Renal cortex interstitium (tissue), 11 donors: ENCODE data around the gene TTI1. TPM values are rescaled to one million over a fixed set of nuclear protein-coding genes. Genes with fewer than 3 reads are reported as not detected.

Experiments used
- DNase-seq, 11 donors: peaks; one replicate each; pipeline ENCODE4 v3.0.0-alpha.2; 2013; ENCODE audit warnings: low read depth in 9 of 11, low spot score in 4 of 11; ENCODE audit errors: extremely low read depth in 1 of 11
- polyA plus RNA-seq, 3 donors: library from polyadenylated mRNA; unstranded; fragments of 120-200 nt; gene quantifications; one replicate each; pipeline ENCODE4 v1.2.1, GENCODE V29; 2013; ENCODE audit not compliant: insufficient read length in 3 of 3

The TTI1 gene
- polyA plus RNA-seq, 3 donors: 29.5 to 32.1 (median 30.4) TPM

DNA sequence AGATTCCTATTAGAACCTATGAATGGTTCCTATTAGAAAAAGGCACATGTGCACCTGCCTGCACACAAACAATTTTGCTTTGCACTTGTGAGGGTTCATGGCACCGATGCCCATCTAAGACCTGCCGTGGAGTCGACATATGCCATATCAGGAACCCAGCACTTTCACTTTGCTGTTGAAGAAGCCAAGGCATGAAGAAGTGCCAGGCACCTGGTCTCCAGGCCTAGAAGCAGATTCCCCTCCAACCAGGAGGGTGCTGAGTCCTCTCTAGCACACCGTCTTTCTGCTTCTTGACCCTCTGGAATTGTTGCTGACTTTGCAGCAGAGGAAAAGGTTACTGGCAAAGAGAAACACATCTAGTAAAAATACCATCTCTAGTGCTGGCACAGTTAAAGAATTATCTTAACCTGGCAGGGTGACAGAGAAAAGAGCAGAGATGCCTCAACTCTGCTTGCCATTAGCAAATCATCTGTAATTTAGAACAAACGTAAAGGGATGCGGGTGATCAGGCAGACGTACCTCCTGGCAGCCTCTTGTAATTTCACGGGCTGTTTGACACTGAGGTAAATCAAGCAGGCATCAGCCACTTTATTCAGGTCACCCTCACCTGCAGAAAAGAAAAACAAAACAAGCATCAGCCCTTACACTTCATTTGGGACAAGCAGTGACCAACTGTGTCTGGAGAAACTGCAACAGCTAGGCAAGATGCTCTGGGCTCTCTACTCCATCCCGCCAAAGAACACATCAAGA lies 37.2 kb downstream of the TTI1 start:
- no peak for DNase-seq

GRCh38 chr20:37994512-37994911 lies 38.7 kb downstream of the TTI1 start:
- no peak for DNase-seq

DNA sequence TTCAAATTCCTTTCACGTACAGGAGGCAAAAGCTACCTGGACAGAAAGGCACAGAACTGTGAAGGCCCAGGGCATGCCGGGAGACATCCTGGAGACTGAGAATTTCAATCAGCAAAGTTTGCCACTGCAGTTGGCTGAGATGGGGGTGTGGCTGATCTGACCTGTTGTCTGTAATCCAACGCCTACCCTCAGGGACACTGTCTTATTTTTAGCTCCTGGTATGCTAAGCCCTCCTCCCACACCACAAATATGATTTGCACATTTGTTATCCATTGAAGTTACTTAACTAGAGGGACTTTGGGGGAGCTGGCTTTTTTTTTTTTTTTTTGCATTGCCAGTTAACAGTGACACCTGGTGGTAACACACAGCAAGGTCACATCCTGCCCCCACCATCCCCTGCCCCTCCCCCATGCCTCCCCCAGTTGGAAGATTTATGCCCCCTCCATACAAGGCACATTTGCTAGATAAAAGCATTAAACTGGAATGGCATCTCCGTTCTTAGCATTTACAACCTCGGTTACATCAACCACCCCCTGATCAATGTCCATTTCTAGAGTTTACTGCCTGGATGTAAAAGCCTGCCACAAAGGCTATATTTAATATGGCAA lies 40.4 kb downstream of the TTI1 start:
- DNase-seq: peak in 2 of 11 donors; percentile 7 to 13

DNA sequence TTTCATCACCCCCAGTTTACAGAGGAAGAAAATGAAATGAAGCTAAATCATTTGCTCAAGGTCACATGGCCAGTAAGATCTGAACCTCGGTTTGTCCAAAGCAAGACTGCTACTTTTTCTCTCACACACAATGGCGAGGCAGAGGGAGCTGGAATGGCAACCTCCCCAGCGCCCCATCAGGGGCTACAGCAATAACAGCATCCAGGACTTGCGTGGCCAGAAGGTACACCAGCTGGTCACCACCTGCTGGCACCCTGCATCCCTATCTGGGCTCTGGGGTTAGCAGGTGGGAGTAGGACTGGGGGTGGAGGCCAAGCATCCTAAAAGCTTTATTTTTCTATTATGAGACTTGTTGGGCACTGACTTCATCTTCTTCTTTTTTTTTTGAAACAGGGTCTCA lies 41.3 kb downstream of the TTI1 start:
- no peak for DNase-seq

- no peak for DNase-seq
Measured at GRCh38 chr20:37991157-37991866, 41.9 kb downstream of the TTI1 start.

GRCh38 chr20:37990571-37991151 lies 42.6 kb downstream of the TTI1 start:
- no peak for DNase-seq

- DNase-seq: no peak
Measured at GRCh38 chr20:37989601-37990295, 43.5 kb downstream of the TTI1 start.

DNA sequence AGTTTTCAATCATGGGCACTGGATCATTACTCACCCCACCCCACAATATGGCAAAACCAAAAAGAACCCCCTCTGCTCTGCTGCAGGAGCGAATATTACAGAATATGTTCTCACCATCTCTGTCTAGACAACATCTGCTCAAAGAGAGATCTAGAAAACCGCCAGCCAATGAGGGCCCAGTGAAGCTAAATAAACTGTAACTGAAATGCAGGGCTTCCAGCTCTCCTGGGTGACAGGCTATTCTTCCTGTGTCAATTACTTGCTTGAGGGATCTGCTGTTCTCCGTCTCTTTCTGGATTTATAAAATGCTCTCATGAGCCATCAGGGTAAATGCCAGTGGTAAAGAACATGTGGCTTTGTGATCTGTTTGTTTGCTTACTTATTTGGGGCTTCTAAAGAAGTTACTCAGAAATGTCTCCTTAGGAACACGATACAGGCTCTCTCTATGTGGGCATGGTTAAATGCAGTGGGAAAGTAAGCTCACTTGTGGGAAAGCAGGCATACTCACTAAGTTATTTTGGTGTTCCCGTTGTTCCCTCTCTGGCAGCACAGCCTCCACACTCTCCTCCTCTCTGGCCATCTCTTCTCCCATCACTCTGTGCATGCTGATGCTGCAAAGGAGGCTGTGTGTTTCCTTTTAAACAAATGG lies 44.8 kb downstream of the TTI1 start:
- no peak for DNase-seq

DNA sequence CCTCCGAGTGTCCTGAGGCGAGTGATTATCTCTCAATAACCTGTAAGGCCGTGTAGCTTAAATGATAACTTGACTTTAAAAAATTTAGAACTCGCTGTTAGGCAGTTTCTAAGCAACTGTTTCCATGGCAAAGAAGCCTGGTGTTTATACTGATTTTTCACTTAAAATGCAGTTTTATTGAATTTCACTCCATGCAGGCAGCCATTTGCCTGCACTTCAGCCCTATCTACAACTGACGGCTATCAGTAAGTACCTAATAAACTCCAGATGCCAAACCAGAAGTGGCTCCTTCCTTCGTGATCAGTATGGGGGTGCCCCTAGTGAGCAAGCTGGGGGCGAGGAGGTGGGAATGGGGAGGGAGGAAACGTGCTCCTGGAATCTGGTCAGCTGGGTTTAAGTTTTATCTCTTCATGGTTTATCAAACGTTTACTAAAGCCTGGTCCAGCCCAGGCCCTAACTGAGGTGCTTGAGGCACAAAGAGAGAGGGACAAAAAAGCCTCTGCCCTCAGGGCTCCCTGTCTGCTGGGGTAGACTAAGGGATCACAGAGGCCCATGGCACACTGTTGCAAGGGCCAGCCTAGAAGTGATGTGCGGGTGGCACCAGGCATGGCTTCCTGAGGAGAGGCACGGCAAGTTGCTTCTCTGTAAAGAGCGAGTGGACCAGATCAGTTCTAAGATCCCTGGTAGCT lies 45.5 kb downstream of the TTI1 start:
- no peak for DNase-seq

DNA sequence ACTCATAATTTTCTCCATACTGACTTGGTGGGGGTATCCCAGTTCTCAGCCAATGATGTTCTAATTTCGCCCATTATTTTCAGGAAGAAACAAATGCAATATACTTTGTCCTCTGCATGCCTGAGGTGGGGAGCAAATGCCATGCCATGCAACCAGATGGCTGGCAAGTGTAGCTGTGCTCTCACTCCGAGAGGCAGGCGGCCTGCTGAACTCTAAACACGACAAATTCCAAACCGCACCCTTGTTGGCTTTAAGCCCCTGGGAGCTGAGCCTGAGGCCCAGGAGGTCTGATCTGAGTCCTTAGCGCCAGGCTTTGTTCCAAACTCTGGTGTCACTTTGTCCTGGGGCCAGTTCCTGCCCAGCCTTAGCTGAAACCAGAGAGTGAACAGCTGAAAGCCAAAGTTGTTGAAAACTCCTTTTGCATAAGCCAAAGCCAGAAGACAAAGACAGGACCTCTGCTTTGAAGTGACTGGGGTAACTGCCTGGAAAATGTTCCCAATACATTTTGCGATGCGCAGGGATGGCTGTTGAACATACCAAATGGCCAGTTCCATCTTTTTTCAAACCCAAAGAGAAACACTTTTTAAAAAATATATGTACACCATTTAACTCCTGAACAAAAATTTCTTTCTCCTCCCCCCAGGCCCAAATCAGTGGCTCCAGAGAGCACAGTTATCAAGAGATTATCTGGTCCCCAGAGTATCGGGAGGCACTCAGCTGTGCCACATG lies 46.2 kb downstream of the TTI1 start:
- DNase-seq: no peak

GRCh38 chr20:37986044-37986858 lies 47.0 kb downstream of the TTI1 start:
- no peak for DNase-seq

GRCh38 chr20:37984018-37984785 lies 49.1 kb downstream of the TTI1 start:
- DNase-seq: no peak

DNA sequence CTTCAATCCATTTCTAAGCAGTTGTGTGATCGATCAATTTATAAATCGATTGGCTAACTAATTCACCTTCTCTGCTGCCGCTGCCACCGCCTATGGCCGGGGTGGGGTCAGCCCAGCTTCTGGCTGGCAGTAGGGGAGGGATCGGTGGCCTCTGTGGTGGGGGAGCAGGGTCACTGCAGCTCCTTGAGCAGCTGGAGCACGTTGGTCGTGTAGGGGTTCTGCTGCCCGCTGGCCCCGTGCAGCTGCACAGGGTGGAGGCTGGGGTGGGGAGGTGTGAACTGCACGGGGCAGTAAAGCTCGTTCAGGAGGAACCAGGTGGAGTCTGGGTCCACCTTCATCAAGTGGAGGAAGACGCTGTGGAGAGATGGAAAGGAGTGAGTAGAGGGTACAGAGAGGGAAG lies 50.0 kb downstream of the TTI1 start:
- no peak for DNase-seq

GRCh38 chr20:37981568-37981967 lies 51.7 kb downstream of the TTI1 start:
- no peak for DNase-seq

- DNase-seq: no peak
Measured at GRCh38 chr20:37980876-37981275, 52.4 kb downstream of the TTI1 start.

DNA sequence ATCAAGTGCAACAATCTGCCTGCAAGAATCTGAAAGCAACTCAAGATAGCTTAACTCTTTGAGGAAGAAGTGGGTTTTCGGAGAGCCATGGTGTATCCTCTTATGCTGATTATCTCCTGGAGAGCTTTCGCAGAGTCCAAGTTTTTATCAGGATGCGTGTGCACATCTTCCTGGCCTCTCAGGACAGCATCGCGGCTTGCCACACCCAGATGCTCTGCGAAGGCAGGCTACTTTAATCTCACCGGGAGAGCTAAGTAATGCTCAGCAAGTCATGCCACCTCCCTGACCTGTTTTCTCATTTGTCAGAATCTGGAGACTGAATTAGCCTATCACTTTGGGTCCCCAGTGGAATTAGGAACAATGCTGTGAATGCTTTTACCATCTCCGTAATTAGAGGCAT lies 52.9 kb downstream of the TTI1 start:
- DNase-seq: no peak
